A673 (cell line): ENCODE measurements around the gene ESR1. TPM values are rescaled to one million over a fixed set of nuclear protein-coding genes. Genes with fewer than 3 reads are reported as not detected.

Source experiments
- BruUV-seq: library from RNA; stranded (reverse); fragments of 400-500 nt; replicated peaks from 2 replicates; lab custom pipeline; 2021; lab: Mats Ljungman, UMichigan
- CTCF ChIA-PET: fragments of 300-600 bp; sonication (Branson Sonifier 250); formaldehyde crosslinking; loops from one replicate; lab custom pipeline; 2022; ENCODE audit warnings: antibody characterized with exemption; lab: Charles Lee
- POLR2A ChIA-PET: fragments of 300-600 bp; sonication (Branson Sonifier 250); formaldehyde crosslinking; loops from one replicate; lab custom pipeline; 2022; ENCODE audit warnings: antibody characterized with exemption; ENCODE audit not compliant: low non-redundant PET; lab: Charles Lee
- DNase-seq: peaks from one replicate; pipeline ENCODE4 v3.0.0-alpha.2; 2015; ENCODE audit warnings: low spot score
- H3K27ac ChIP-seq: fragments of 200-600 bp; sonication (generic); 2 replicates; pipeline ENCODE4 v1.5.1; 2016; ENCODE audit warnings: mixed run types, low read depth, mild to moderate bottlenecking, mixed read lengths, antibody characterized with exemption, low read length; ENCODE audit not compliant: poor library complexity, severe bottlenecking
- H3K27me3 ChIP-seq: fragments of 200-600 bp; sonication (generic); replicated peaks from 2 replicates; pipeline ENCODE4 v1.6.1; 2017; ENCODE audit warnings: mixed run types, low read depth, mild to moderate bottlenecking, mixed read lengths, antibody characterized with exemption, low read length; ENCODE audit not compliant: insufficient read depth, poor library complexity
- H3K36me3 ChIP-seq: fragments of 200-600 bp; sonication (generic); 2 replicates; pipeline ENCODE4 v1.6.1; 2016; ENCODE audit warnings: mixed run types, mild to moderate bottlenecking, mixed read lengths, antibody characterized with exemption, low read length; ENCODE audit not compliant: insufficient read depth, poor library complexity, severe bottlenecking
- H3K4me1 ChIP-seq: fragments of 200-600 bp; sonication (generic); 2 replicates; pipeline ENCODE4 v1.6.1; 2017; ENCODE audit warnings: mixed run types, mild to moderate bottlenecking, mixed read lengths, antibody characterized with exemption, low read length; ENCODE audit not compliant: insufficient read depth, poor library complexity, severe bottlenecking
- H3K4me3 ChIP-seq: fragments of 200-600 bp; sonication (generic); 2 replicates; pipeline ENCODE4 v1.5.1; 2016; ENCODE audit warnings: low read depth, mixed run types, mild to moderate bottlenecking, mixed read lengths, low read length; ENCODE audit not compliant: poor library complexity, severe bottlenecking
- H3K9me3 ChIP-seq: fragments of 200-600 bp; sonication (generic); 2 replicates; pipeline ENCODE4 v1.6.1; 2016; ENCODE audit warnings: mixed run types, low read depth, mild to moderate bottlenecking, mixed read lengths, antibody characterized with exemption, low read length; ENCODE audit not compliant: poor library complexity, severe bottlenecking
- CTCF ChIP-seq: fragments of 300-800, 200-600 bp; sonication (generic); conservative IDR thresholded peaks from 2 replicates; pipeline ENCODE4 v1.5.1; 2017; ENCODE audit warnings: low read depth, mild to moderate bottlenecking, antibody characterized with exemption, low read length, moderate library complexity, mixed read lengths
- EZH2 ChIP-seq: fragments of 200-600 bp; sonication (generic); IDR thresholded peaks from 2 replicates; pipeline ENCODE4 v1.6.1; 2017; ENCODE audit warnings: borderline replicate concordance, low read depth, mild to moderate bottlenecking, mixed read lengths, antibody characterized with exemption, low read length; ENCODE audit not compliant: poor library complexity, severe bottlenecking
- intact Hi-C: fragments of 100-400 bp; cut with micrococcal nuclease; formaldehyde crosslinking; loops from one replicate; pipeline ENCODE4 v1.10.0; 2022; ENCODE audit not compliant: unreplicated experiment
- total RNA-seq: library from RNA; stranded (reverse); gene quantifications from 2 replicates; pipeline ENCODE4 v1.2.3, GENCODE V29; 2021

The ESR1 gene
- total RNA-seq, 1 experiment from 2014 or later, result not detected

DNA sequence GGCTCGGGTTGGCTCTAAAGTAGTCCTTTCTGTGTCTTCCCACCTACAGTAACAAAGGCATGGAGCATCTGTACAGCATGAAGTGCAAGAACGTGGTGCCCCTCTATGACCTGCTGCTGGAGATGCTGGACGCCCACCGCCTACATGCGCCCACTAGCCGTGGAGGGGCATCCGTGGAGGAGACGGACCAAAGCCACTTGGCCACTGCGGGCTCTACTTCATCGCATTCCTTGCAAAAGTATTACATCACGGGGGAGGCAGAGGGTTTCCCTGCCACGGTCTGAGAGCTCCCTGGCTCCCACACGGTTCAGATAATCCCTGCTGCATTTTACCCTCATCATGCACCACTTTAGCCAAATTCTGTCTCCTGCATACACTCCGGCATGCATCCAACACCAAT is 291.2 kb downstream of the ESR1 start:
- DNase-seq, result no peak
- H3K36me3 ChIP-seq, result no peaks in the 10 kb centered on the region
- ChIA-PET CTCF (no interaction called here), POLR2A (no interaction called here)
- no peaks in the 10 kb centered on the region for H3K27me3 ChIP-seq
- no peak for TF ChIP-seq EZH2
- TF ChIP-seq CTCF, result no peak
- H3K4me3 ChIP-seq, result no peak overlapping the region
- H3K4me1 ChIP-seq, result no peaks in the 10 kb centered on the region
- intact Hi-C loops, result no loop called here
- no peak overlapping the region for H3K27ac ChIP-seq
- H3K9me3 ChIP-seq, result no peaks in the 10 kb centered on the region
- BruUV-seq, result no TSS peak

DNA sequence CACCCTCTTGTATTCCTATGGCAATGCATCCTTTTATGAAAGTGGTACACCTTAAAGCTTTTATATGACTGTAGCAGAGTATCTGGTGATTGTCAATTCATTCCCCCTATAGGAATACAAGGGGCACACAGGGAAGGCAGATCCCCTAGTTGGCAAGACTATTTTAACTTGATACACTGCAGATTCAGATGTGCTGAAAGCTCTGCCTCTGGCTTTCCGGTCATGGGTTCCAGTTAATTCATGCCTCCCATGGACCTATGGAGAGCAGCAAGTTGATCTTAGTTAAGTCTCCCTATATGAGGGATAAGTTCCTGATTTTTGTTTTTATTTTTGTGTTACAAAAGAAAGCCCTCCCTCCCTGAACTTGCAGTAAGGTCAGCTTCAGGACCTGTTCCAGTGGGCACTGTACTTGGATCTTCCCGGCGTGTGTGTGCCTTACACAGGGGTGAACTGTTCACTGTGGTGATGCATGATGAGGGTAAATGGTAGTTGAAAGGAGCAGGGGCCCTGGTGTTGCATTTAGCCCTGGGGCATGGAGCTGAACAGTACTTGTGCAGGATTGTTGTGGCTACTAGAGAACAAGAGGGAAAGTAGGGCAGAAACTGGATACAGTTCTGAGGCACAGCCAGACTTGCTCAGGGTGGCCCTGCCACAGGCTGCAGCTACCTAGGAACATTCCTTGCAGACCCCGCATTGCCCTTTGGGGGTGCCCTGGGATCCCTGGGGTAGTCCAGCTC is 292.1 kb downstream of the ESR1 start:
- H3K36me3 ChIP-seq, result no peaks in the 10 kb centered on the region
- ChIA-PET CTCF (no interaction called here), POLR2A (no interaction called here)
- H3K4me3 ChIP-seq, result no peak overlapping the region
- no peaks in the 10 kb centered on the region for H3K27me3 ChIP-seq
- H3K9me3 ChIP-seq, result no peaks in the 10 kb centered on the region
- no peak overlapping the region for H3K27ac ChIP-seq
- intact Hi-C loops, result no loop called here
- TF ChIP-seq EZH2 (no peak), CTCF (no peak)
- no TSS peak for BruUV-seq
- H3K4me1 ChIP-seq, result no peaks in the 10 kb centered on the region
- DNase-seq, result no peak

GRCh38 chr6:152100183-152100618 is 292.7 kb downstream of the ESR1 start:
- intact Hi-C loops, result no loop called here
- no peak overlapping the region for H3K4me3 ChIP-seq
- no peaks in the 10 kb centered on the region for H3K27me3 ChIP-seq
- POLR2A ChIA-PET, result no interaction called here
- H3K36me3 ChIP-seq, result no peaks in the 10 kb centered on the region
- no TSS peak for BruUV-seq
- no peak for TF ChIP-seq EZH2
- no peak for TF ChIP-seq CTCF
- H3K27ac ChIP-seq, result no peak overlapping the region
- CTCF ChIA-PET, result no interaction called here
- no peaks in the 10 kb centered on the region for H3K4me1 ChIP-seq
- no peaks in the 10 kb centered on the region for H3K9me3 ChIP-seq
- peak; percentile 16 for DNase-seq
